Tibial nerve (tissue), 4 donors: ENCODE measurements around the gene C16orf54. TPM values are rescaled to one million over a fixed set of nuclear protein-coding genes. Genes with fewer than 3 reads are reported as not detected.
"Not testable (repeated sequence)": the region's sequence is repeated elsewhere in the genome, so short reads cannot be mapped to it uniquely, and the experiment has no call there.

Experiments
- DNase-seq, 2 donors: peaks; one replicate each; pipeline ENCODE4 v3.0.0-alpha.2; 2019; ENCODE audit warnings: low spot score in 2 of 2
- H3K27ac ChIP-seq, 4 donors: fragments of 200-600 bp; sonication (generic) in 3 of 4; one replicate each; pipeline ENCODE4 v1.5.1; 2017 to 2019; ENCODE audit warnings: mild to moderate bottlenecking in 1 of 4
- H3K27me3 ChIP-seq, 2 donors: fragments of 200-600 bp; sonication (generic) in 1 of 2; one replicate each; pipeline versions ENCODE4 v1.5.1 to v1.6.0; 2017 to 2019
- H3K36me3 ChIP-seq, 3 donors: fragments of 200-600 bp; sonication (generic); one replicate each; pipeline ENCODE4 v1.5.1; 2018 to 2019
- H3K4me1 ChIP-seq, 4 donors: fragments of 200-600 bp; sonication (generic) in 3 of 4; one replicate each; pipeline ENCODE4 v1.5.1; 2017 to 2019
- H3K4me3 ChIP-seq, 4 donors: fragments of 200-600 bp; sonication (generic) in 3 of 4; one replicate each; pipeline ENCODE4 v1.5.1; 2017 to 2019; ENCODE audit warnings: mild to moderate bottlenecking in 1 of 4, moderate library complexity in 1 of 4
- H3K9me3 ChIP-seq, 4 donors: fragments of 200-600 bp; sonication (generic) in 3 of 4; one replicate each; pipeline ENCODE4 v1.5.1; 2017 to 2019
- EP300 ChIP-seq, 2 donors: sonication (generic); formaldehyde crosslinking; IDR thresholded peaks; one replicate each; pipeline ENCODE4 v1.6.1; 2017; ENCODE audit warnings: antibody characterized with exemption in 2 of 2, mild to moderate bottlenecking in 1 of 2
- POLR2A ChIP-seq, 2 donors: fragments of 450-650 bp; IDR thresholded peaks; one replicate each; pipeline ENCODE4 v1.6.1; 2017; ENCODE audit warnings: antibody characterized with exemption in 2 of 2, mild to moderate bottlenecking in 2 of 2, moderate library complexity in 2 of 2
- WGBS, 2 donors: methylation state at CpG; one replicate each; pipeline ENCODE4 v1.1.5; 2018; 5-methylcytosine and 5-hydroxymethylcytosine counted together
- total RNA-seq, 4 donors: library from RNA; depleted of rRNA; stranded (reverse); fragments of >200 nt; gene quantifications; one replicate each; pipeline ENCODE4 v1.1.0, GENCODE V29; 2016
- TF ChIP-seq, protein P1 (sequence below), 5 experiments: fragments of 200-600 bp in 3 of 5; fragments of 450-650 bp in 2 of 5; sonication (generic) in 3 of 5; IDR thresholded peaks; one replicate each; pipeline ENCODE4 v1.5.1; 2016 to 2019; ENCODE audit warnings: antibody characterized with exemption in 5 of 5, mild to moderate bottlenecking in 3 of 5, moderate library complexity in 2 of 5

C16orf54 gene
- total RNA-seq, result 1 to 10 TPM in 1 of 4 donors, under 1 TPM in 3; 0.20 to 2.8 (median 0.61) TPM

DNA sequence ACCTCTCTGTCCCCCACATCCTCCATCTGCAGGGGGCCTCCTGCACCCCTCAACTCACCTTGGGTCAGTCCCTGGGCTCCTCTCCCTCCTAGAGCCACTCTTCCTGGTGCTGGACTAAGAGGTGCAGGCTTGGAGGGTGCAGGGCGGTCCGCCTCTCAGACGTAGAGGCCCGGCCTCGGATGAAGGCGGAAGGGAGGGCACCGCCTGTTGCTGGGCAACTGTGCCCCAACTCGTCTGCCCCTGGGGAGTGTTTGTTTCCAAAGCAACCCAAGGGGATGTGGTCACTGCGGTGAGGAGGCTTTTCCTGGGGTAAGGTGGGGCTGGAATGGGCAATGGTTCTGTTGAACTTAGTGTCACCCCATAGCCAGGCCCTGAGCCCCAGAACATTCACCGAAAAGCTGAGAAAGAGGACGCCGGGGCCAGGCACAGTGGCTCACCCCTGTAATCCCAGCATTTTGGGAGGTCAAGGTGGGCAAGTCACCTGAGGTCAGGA lies at the start of gene C16orf54:
Gene C16orf54, minus strand, starts transcription at position 138 of the 493 bp plus-strand sequence. CDS start 1,039 bp downstream, outside the sequence.
- Histone ChIP-seq H3K9me3 (no peaks in the 10 kb centered on the region), H3K4me1 (no peaks in the 10 kb centered on the region), H3K27ac (peak within 1 kb of the TSS in 1 of 4 donors; percentile 67), H3K4me3 (peak within 1 kb of the TSS in 2 of 4 donors; percentile 43 to 49), H3K36me3 (no peaks in the 10 kb centered on the region), H3K27me3 (no peaks in the 10 kb centered on the region)
- TF ChIP-seq, protein P1, sequence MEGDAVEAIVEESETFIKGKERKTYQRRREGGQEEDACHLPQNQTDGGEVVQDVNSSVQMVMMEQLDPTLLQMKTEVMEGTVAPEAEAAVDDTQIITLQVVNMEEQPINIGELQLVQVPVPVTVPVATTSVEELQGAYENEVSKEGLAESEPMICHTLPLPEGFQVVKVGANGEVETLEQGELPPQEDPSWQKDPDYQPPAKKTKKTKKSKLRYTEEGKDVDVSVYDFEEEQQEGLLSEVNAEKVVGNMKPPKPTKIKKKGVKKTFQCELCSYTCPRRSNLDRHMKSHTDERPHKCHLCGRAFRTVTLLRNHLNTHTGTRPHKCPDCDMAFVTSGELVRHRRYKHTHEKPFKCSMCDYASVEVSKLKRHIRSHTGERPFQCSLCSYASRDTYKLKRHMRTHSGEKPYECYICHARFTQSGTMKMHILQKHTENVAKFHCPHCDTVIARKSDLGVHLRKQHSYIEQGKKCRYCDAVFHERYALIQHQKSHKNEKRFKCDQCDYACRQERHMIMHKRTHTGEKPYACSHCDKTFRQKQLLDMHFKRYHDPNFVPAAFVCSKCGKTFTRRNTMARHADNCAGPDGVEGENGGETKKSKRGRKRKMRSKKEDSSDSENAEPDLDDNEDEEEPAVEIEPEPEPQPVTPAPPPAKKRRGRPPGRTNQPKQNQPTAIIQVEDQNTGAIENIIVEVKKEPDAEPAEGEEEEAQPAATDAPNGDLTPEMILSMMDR (IDR thresholded peaks at IDR 0.05), result no peak
- TF ChIP-seq EP300 (IDR thresholded peaks at IDR 0.05), result no peak
- DNase-seq, result peak in 1 of 2 donors; percentile 38
- WGBS, 2 donors, result 73 to 77% methylated on average over 12 of the region's 12 CpGs

DNA sequence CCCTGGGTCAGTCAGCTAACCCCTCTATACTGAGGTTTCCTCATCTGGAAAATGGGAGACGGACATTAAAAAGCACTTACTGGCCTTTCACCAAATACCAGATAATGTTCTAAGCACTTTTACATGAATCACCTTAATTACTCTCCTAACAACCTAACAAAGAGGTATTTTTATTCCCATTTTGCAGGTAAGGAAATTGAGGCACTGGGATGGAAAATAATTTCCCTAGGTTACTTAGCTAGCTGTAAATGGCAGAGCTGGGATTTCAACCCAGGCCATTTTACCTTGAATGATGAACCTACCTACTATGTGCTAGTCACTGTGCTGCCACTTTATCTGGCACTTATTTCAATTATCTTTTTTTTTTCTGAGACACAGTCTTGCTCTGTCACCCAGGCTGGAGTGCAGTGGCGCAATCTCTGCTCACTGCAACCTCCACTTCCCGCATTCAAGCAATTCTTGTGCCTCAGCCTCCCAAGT lies 48.5 kb upstream of the C16orf54 start:
- 98 to 100% methylated on average over 3 of the region's 3 CpGs for WGBS, 2 donors
- DNase-seq, result no peak
- Histone ChIP-seq H3K4me3 (no peak overlapping the region), H3K4me1 (peaks cover 0 to 22% (median 12%) of the 10 kb centered on the region in 4 donors), H3K27ac (no peak overlapping the region), H3K27me3 (no peaks in the 10 kb centered on the region), H3K9me3 (no peaks in the 10 kb centered on the region), H3K36me3 (peaks cover 7 to 27% (median 11%) of the 10 kb centered on the region in 3 donors)
- TF ChIP-seq EP300 (IDR thresholded peaks at IDR 0.05), result no peak
- no peak for TF ChIP-seq POLR2A (IDR thresholded peaks at IDR 0.05)
- TF ChIP-seq, protein P1 (IDR thresholded peaks at IDR 0.05), result no peak

DNA sequence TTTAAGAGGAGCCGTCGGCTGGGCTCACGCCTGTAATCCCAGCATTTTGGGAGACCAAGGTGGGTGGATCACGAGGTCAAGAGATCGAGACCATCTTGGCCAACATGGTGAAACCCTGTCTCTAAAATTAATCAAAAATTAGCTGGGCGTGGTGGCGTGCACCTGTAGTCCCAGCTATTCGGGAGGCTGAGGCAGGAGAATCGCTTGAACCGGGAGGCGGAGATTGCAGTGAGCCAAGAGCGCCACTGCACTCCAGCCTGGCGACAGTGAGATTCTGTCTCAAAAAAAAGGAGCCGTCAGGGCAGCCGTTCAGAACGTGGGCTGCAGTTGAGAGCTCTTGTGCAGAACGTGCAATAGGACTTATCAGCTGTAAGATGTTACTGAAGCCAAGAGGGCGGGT lies 47.4 kb upstream of the C16orf54 start:
- not testable (repeated sequence) for H3K9me3 ChIP-seq, H3K27me3 ChIP-seq, H3K4me3 ChIP-seq, H3K27ac ChIP-seq, DNase-seq
- WGBS, 2 donors, result 84 to 88% methylated on average over 18 of the region's 18 CpGs
- H3K36me3 ChIP-seq, result peaks cover 0 to 16% (median 5%) of the 10 kb centered on the region in 3 donors
- peaks cover 0 to 22% (median 12%) of the 10 kb centered on the region in 4 donors for H3K4me1 ChIP-seq

- no peak for TF ChIP-seq POLR2A (IDR thresholded peaks at IDR 0.05)
- TF ChIP-seq EP300 (IDR thresholded peaks at IDR 0.05), result no peak
- TF ChIP-seq, protein P1 (IDR thresholded peaks at IDR 0.05), result no peak
- Histone ChIP-seq H3K27ac (no peak overlapping the region), H3K4me1 (peaks cover 0 to 22% (median 12%) of the 10 kb centered on the region in 4 donors), H3K27me3 (no peaks in the 10 kb centered on the region), H3K4me3 (no peak overlapping the region), H3K36me3 (peaks cover 0 to 5% (median 0%) of the 10 kb centered on the region in 3 donors), H3K9me3 (no peaks in the 10 kb centered on the region)
- no peak for DNase-seq
- 67 to 68% methylated on average over 9 of the region's 9 CpGs for WGBS, 2 donors
Measured at GRCh38 chr16:29791845-29792807, 46.3 kb upstream of the C16orf54 start.

GRCh38 chr16:29790949-29791844 lies 45.4 kb upstream of the C16orf54 start:
- WGBS, 2 donors, result 1 to 3% methylated on average over 30 to 31 of the region's 31 CpGs

More at GRCh38 chr16:29790949-29791844, 45.4 kb upstream of the C16orf54 start:
- Histone ChIP-seq H3K36me3 (no peaks in the 10 kb centered on the region), H3K4me1 (peaks cover 0 to 22% (median 12%) of the 10 kb centered on the region in 4 donors), H3K27me3 (no peaks in the 10 kb centered on the region), H3K27ac (peak overlapping the region in 2 of 4 donors; percentile 85 to 89), H3K4me3 (peak overlapping the region; percentile 61 to 84 (median 66)), H3K9me3 (no peaks in the 10 kb centered on the region)
- no peak for DNase-seq
- TF ChIP-seq EP300 (IDR thresholded peaks at IDR 0.05) (no peak), POLR2A (IDR thresholded peaks at IDR 0.05) (no peak)
- TF ChIP-seq, protein P1 (IDR thresholded peaks at IDR 0.05), result no peak
